HG03460 (cell line): ENCODE results near the gene MAGEB17.
A peak's percentile ranks its signal among the peaks of the same experiment; 100 is the strongest.
"Not testable (repeated sequence)": the region's sequence is repeated elsewhere in the genome, so short reads cannot be mapped to it uniquely, and the experiment has no call there.

Experiments
- ATAC-seq: cut with Tn5 transposase; IDR thresholded peaks from one replicate; pipeline ENCODE4 v1.9.1; 2021; ENCODE audit not compliant: unreplicated experiment

MAGEB17 gene

DNA sequence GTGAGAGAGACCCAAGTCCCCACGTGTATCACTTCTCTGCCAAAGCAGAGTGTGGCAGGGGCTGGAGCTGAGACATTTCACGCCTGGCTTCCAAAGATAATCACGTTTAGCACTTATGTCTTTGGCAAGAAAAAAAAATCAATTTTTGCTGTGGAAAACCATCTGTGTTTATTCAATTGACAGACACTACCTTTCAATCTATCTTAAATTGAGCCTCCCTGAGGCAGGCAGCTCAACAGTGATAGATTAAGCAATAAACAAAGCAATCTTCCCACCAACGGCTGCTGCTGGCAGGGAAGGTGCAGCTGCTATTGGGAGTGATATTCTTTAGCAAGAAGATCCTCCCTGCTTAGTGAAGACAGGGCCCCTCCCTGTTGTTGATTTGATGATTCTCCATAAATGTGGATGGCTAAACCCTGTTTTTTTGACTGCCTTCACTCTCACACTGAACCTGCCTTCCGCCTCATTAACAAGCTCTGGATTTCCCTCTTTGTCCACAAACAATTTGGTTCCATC lies 11.6 kb upstream of the MAGEB17 start:
- no peak for ATAC-seq

DNA sequence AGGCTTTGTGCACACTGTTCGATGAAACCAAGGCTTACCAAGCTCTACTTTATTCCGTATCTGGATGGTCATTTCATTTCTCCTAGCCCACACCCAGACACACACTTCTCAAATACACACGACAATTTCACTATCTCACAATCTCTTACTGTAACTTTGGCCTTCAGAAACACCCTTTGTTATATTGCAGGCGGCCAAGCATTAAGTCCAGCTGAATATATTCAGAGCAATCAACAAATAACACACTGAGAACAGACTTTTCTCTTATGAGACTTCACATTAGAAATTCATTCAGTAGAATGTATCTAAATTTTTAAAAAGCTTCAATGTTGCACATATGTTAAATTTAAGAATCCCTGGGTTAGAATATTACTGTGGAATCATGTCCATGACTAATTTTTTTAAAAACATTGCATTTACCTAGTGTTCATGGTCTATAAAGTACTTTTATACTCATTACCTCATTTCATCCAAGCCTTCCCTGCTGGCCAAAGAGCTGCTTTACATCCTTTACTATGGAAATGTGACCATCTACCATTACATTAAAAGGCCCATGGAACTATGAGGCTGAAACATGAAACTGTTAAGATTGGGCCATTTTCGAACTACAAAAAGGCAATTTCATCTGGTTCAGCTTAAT lies 10.5 kb upstream of the MAGEB17 start:
- ATAC-seq, result no peak

DNA sequence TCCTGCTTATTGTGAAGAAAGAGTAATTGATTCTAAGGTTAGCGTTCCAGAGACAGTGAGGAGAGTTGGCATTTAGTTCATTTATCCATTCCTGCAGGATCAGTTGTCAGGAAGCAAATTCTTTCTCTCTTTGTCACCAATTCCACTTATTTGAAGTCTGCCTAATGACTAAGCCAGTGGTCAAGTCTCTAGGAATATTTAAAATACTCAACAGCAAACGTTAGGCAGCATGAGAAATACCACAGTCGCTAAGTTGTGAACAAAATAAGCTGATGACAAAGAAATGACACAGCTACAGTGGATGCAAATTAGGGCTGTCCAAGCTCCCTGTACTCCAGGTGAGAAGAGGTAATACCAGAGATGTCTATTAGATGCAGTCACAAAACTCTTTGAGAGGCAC lies 6.6 kb upstream of the MAGEB17 start:
- ATAC-seq, result no peak

DNA sequence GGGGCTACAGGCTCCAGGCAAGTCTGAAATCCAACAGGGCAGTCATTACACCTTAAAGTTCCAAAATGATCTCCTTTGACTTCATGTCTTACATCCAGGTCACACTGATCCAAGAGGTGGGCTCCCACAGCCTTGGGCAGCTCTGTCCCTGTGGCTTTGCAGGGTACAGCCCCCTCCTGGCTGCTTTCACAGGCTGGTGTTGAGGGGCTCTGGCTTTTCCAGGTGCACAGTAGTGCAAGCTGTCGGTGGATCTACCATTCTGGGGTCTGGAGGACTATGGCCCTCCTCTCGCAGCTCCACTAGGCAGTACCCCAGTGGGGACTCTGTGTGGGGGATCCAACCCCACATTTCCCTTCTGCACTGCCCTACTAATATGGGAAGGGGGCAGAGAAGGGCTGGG lies 6.1 kb upstream of the MAGEB17 start:
- not testable (repeated sequence) for ATAC-seq

DNA sequence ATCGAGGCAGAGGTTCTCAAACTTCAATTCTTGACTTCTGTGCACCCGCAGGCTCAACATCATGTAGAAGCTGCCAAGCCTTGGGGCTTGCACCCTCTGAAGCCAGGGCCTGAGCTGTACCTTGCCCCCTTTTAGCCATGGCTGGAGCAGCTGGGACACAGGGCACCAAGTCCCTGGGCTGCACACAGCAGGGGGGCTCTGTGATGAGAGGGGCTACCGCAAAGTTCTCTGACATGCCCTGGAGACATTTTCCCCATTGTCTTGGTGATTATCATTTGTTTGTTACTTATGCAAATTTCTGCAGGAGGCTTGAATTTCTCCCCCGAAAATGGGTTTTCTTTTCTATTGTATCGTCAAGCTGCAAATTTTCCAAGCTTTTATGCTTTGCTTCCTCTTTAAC lies 4.9 kb upstream of the MAGEB17 start:
- no peak for ATAC-seq

DNA sequence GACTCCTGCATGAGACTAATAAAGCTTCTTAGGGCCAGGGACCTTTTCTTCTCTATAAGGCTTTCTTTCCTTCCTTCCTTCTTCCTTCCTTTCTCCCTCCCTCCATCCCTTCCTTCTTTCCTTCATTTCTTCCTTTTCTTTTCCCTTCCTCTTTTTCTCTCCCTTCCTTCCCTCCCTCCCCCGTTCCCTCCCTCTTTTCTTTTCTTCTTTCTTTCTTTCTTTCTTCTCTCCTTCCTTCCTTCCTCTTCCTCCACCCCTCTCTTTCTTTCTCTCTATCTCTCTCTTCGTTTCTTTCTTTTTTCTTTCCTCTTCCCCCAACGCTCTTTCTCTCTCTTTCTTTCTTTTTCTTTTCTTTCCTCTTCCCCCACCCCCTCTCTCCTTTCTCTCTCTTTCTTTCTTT lies 2.5 kb upstream of the MAGEB17 start:
- no peak for ATAC-seq

DNA sequence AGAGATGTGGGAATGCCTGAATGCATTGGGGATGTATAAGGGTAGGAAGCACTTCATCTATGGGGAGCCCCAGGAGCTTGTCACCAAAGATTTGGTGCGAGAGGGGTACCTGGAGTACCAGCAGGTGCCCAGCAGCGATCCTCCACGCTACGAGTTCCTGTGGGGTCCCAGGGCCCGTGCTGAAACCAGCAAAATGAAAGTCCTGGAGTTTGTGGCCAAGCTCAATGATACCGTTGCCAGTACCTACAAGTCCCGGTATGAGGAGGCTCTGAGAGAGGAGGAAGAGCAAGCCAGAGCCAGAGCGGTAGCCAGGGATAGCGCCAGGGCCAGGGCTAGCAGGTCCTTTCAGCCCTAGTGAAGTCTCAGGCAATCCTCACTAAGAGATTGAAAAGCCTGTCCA lies 3.8 kb downstream of the MAGEB17 start:
- no peak for ATAC-seq

DNA sequence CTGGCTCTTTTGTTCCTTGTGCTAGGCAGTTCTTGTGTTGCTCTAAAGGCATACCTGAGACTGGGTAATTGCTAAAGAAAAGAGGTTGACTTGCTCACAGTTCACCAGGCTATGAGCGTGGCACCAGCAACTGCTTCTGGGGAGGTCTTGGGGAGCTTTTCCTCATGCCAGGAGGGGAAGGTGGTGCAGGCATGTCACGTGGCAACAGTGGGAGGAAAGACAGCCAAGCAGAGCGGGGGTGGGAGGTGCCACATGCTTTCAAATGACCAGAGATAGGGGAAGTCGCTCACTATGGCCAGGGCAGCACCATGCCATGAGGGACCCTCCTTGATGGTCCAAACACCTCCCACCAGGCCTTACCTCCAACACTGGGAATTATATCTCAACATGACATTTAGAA lies 4.7 kb downstream of the MAGEB17 start:
- ATAC-seq, result no peak

DNA sequence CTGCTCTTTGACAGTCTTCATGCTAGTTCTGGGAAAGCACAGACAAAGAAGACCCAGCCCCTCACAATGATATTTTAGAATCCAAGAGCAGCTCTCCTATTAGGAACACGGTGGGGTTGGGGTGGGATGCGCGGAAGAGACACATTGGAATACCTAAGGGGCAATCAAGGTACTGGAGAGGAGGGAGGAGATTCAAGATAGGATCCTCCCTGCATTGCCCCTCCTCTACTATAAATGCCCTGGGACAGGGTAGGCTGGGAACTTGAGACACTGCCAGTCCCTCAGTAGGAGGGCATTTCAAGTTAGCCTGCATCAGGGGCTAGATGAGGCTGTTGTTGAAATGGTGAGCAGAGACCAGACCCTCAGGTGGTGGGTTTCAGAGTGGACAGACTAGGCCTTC lies 5.1 kb downstream of the MAGEB17 start:
- ATAC-seq, result no peak

DNA sequence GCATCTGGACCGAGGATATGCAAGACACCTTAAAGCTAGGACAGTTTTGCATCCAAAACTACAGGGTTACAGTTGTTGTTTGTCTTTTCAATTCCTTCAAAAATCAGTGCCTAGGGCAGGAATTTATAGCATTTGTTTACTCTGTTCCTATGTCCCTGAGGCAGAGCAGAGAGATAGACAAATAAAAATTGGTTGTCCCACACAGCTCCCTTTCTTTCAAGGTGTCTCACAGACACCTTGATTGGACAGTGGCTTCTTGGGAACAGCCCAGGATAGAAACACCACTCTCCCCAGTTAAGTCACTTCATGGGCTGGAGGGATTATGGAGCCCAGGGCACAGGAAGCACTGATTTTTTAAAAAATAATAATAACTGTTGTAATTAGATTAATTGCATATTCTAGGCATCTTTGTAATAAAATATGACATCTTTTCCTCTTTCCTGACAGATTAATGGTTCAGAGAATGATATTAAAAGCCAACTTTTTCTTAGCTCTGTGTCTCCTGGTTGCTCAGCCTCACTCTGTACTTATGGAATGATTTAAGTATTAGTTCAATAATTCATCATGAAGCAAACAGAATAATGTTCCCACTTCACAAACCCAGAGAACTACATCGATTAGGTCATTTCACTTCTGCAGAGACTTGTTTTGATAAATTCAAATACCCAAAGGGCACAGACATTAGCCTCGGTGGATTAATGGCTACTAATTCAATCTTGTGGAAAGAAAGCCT lies 8.2 kb downstream of the MAGEB17 start:
- ATAC-seq, result no peak

DNA sequence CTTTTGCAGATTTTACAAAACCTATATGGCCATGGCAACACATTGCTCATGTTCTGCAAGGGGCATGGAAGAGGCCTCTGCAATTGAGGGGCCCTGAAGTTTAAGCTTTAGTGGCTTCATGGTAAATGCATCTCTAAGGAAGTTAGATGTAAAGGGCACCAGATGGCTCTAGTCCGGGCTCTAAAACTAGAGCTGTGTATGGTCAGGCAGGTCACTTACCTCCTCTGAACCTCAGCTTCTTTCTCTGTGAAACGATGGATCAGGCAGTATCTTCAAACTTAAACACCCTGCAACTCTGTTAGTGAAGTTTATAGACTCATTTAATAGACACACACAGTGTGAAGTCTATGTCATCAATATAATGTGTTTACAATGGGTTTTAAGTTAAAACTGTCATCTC lies 10.0 kb downstream of the MAGEB17 start:
- no peak for ATAC-seq

DNA sequence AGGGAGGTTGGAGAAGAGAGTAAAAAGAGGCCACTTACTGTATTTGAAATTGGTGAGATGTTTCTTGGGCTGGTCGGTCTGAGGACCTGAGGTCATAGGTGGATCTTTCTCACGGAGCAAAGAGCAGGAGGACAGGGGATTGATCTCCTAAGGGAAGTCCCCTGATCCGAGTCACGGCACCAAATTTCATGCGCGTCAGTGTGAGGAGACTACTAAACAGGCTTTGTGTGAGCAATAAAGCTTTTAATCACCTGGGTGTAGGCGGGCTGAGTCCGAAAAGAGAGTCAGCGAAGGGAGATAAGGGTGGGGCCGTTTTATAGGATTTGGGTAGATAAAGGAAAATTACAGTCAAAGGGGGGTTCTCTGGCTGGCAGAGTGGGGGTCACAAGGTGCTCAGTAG lies 16.6 kb downstream of the MAGEB17 start:
- not testable (repeated sequence) for ATAC-seq

DNA sequence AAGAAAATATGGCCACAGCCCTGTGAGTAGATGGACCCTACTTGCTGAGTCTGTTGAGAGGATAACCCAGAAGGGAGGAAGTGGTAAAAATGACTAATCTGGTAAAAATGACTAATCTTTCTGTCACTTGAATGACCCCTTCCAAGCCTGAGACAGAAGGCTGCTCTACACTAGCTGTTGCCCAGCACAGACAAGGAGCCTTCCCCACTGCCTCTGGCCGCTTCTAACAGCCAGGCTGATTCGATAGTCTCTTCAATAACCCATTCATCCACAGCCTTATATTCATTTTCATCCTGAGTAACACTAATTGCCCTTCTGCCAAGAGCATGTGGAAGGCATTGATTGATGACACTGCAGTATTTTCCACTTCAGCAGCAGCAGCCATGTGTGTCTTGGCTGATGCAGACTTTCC lies 18.4 kb downstream of the MAGEB17 start:
- peak; percentile 99 for ATAC-seq

DNA sequence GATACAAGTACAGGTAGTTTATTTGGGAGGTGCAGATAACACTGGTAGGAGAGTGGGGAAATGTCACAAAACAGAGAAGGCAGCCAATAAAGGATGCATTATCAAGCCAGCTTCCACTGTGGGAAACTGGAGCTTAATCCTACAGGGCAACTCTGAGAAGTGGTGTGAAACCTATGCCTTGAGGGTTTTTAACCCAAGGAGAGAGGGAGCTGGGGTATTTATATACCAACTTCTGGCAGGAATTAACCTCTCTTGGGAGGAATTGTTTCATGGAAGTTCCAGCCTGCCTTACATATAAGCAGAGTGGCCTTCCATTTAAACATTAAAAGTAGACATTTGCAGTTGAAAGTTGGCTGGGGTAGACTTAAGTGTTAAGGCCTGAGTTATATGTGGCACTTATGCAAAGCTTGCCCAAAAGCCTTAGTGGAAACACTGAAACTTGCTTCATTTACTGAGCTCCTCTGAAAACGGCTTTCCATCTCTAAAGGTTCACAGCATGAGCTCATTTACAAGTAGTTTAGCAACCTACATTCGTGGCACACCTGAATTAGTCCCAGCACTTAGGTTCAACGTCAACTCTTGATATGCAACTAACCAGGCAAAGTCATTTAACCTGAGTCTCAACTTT lies 19.2 kb downstream of the MAGEB17 start:
- ATAC-seq, result no peak

DNA sequence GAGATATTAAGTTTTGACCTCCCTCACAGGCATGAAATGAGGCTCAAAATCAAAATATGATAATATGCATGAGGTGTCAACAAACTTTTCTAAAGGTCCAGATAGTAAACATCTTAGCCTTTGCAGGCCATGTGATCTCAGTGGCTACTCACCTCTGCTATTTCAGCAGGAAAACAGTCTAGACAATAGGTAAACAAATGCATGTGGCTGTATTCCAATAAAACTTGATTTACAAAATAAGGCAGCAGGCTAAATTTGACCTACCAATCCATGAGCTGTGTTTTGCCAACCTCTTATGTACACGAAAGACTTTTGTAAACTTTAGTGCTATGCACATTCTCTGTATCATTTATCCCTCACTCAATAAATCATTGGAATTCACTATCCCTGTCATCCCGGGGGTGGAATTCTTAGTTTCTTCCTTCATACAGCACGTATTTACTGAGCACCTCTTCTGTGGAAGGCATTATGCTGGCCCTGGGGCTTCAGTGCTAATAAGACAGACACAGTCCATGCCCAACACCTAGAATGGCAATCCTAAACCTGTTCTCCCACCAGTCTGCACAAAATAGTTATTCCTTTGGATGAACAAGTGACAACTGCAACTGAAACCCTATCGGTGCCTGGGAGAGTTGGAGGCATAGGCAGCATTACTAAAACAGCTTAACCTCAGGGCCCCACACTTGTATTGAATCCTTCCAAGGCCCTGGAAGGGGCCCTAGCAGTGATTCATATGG lies 19.9 kb downstream of the MAGEB17 start:
- ATAC-seq, result no peak

DNA sequence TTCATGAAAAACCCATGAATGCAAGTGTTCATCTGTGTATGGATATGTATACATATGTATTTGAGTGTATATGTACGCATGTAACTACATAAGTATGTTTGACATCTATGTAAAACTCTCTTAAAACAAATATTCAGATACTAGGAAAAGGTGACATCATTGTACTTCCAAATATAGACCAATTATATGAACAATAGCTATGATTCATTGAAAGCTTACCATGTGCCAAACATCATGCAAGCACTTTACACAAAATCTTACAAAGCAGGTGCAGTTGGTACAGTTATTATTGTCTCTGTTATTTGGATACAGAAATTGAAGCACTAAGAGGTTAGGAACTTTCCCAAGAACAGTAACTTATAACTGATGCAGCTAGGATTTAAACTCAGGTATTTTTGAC lies 21.4 kb downstream of the MAGEB17 start:
- ATAC-seq, result no peak

DNA sequence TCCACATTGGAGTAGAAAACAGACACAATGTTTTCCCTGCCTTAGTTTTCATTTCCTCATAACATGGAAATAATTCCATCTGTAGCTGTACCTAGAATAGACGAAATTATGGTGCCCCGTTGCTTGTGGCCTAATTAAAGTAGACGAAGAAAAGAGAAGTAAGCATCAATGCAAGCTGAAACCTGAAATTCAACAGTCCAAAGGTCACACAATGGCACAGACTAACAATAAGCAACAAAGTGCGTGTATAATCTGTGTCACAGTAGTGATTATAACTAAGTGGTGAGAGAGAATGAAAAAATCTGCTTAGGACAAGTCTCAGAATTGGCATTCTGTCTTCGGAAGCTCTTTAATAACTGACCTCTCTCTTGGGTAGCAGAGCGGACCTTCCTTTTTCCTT lies 24.3 kb downstream of the MAGEB17 start:
- ATAC-seq, result no peak

DNA sequence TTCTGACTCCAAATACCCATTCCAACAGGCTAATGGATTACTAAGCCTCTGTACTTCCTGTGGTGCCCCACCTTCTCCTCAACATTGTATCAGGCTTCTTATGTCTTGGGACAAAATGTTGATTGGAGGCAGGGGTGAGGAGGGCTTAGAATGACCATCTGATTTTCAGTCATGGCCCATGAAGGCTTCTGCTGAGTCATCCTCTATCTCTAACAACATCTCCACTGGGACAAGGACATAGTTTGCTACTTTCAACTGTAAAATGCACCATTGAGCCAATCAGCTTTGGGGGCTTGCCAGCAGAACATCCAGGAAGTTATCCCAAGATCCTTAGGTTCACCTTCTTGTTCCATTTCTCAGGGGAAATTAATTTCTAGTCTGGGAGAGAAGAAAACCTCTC lies 29.5 kb downstream of the MAGEB17 start:
- ATAC-seq, result no peak

DNA sequence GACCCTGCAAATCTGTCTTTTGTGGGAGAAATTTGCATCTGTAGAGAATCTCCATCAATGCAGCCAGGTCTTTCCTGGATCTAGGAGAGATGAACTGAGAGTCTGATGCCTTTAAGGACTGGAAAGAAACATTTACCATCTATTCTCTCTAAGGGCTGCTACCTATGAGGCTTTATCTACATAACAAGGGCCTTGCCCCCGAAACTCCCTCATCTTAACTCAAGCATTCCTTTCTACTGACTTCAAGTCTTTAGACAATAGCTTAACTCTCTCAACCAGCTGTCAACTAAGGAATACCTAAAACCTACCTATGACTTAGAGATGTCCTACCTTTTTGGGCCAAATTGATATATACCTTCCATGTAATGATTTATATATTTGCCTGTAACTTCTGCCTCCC lies 32.1 kb downstream of the MAGEB17 start:
- ATAC-seq, result no peak

DNA sequence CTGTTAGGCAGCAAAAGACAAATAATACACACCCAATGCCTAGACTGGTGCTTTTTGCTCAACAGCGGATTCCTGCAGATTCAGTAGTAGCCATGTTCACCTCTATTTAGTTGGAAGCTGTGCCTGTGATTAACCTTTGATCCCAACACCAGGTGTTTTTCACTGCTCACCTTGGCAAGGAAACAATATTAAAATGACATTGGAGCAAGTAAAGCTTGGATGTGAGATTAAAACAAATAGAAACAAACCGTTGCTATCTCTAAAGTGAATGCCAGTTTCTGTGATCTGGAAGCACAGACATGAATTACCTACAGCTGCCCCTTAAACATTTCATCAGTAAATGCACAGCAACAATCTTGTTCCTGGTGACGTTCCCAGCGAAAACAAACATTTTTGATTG lies 35.7 kb downstream of the MAGEB17 start:
- ATAC-seq, result no peak

DNA sequence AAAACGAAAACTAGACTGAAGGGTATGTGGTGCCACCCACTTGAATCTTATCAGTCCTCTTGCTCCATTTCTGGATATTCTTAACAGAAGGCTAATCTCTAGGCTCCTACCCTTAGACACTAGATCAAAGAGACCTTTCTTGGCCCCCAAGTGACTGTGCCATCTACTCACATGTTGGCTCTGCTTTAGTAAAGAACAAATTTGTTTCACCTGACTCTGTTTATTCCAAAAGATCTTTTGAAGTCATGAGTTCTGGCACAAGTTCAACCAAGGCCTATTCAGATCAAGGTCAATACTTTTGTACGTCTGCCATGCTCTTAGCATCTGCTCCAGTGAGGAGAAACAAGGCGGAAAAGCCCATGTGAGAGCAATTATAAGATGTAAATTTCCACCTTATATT lies 37.3 kb downstream of the MAGEB17 start:
- ATAC-seq, result no peak

DNA sequence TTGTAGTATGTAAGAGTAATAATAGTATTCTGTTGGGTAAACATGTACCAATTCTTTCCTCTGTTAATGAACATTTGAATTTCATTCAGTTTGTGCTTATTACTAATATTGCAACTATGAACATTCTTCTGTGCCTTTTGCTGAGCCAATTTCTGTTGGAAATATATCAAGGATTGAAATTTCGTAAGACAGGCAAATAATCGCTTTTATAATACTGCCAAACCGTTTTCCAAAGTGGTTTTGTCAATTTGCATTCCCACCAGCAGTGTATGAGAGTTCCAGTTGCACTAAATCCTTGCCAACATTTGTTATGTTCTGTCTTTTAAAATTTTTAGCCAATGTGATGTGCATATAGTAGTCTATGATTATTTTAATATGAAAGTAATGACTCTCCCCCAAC lies 38.6 kb downstream of the MAGEB17 start:
- no peak for ATAC-seq
